Transverse colon (tissue), 3 donors: ENCODE results near the gene GALNT13.

Experiments
- POLR2A ChIP-seq: fragments of 450-650 bp; IDR thresholded peaks from one replicate; pipeline ENCODE4 v1.6.1; 2016; ENCODE audit warnings: antibody characterized with exemption, mild to moderate bottlenecking, moderate library complexity
- TF ChIP-seq, protein P1 (sequence below), 5 experiments: fragments of 200-600 bp in 3 of 5; fragments of 450-650 bp in 2 of 5; sonication (generic) in 3 of 5; IDR thresholded peaks; 1 replicate in 2 of 5; 2 replicates in 3 of 5; pipeline ENCODE4 v1.5.1; 2016 to 2017; ENCODE audit warnings: antibody characterized with exemption in 5 of 5, inconsistent platforms in 3 of 5, mild to moderate bottlenecking in 2 of 5, moderate library complexity in 1 of 5

DNA sequence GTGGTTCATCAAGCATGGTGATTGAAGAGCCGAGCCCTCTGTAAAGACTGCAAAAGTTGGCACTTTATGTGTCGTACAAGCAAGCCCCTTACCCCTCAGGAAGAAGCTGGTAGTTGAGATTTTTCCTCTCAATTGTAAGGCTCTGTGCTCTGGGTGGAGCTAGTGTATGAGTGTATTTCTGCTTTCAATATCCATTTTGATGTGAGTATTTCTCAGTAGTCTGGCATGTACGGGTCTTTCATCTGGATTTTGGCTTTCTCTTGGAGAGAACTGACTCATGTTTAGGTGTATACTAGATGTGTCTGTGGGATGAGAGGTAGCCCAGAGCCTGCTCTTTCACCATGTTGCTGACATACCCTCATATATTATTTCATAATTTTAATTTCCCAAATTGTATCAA is 420.2 kb downstream of the GALNT13 start:
- TF ChIP-seq POLR2A, result no peak
- TF ChIP-seq, protein P1, sequence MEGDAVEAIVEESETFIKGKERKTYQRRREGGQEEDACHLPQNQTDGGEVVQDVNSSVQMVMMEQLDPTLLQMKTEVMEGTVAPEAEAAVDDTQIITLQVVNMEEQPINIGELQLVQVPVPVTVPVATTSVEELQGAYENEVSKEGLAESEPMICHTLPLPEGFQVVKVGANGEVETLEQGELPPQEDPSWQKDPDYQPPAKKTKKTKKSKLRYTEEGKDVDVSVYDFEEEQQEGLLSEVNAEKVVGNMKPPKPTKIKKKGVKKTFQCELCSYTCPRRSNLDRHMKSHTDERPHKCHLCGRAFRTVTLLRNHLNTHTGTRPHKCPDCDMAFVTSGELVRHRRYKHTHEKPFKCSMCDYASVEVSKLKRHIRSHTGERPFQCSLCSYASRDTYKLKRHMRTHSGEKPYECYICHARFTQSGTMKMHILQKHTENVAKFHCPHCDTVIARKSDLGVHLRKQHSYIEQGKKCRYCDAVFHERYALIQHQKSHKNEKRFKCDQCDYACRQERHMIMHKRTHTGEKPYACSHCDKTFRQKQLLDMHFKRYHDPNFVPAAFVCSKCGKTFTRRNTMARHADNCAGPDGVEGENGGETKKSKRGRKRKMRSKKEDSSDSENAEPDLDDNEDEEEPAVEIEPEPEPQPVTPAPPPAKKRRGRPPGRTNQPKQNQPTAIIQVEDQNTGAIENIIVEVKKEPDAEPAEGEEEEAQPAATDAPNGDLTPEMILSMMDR (IDR thresholded peaks at IDR 0.05), result no peak
